Tibial nerve (tissue), 4 donors: ENCODE data around the gene NDST1. TPM values are rescaled to one million over a fixed set of nuclear protein-coding genes. Genes with fewer than 3 reads are reported as not detected.
A peak's percentile ranks its signal among the peaks of the same experiment; 100 is the strongest.

Experiments used
- DNase-seq, 2 donors: peaks; one replicate each; pipeline ENCODE4 v3.0.0-alpha.2; 2019; ENCODE audit warnings: low spot score in 2 of 2
- H3K27ac ChIP-seq, 4 donors: fragments of 200-600 bp; sonication (generic) in 3 of 4; one replicate each; pipeline ENCODE4 v1.5.1; 2017 to 2019; ENCODE audit warnings: mild to moderate bottlenecking in 1 of 4
- H3K27me3 ChIP-seq, 2 donors: fragments of 200-600 bp; sonication (generic) in 1 of 2; one replicate each; pipeline versions ENCODE4 v1.5.1 to v1.6.0; 2017 to 2019
- H3K36me3 ChIP-seq, 3 donors: fragments of 200-600 bp; sonication (generic); one replicate each; pipeline ENCODE4 v1.5.1; 2018 to 2019
- H3K4me1 ChIP-seq, 4 donors: fragments of 200-600 bp; sonication (generic) in 3 of 4; one replicate each; pipeline ENCODE4 v1.5.1; 2017 to 2019
- H3K4me3 ChIP-seq, 4 donors: fragments of 200-600 bp; sonication (generic) in 3 of 4; one replicate each; pipeline ENCODE4 v1.5.1; 2017 to 2019; ENCODE audit warnings: mild to moderate bottlenecking in 1 of 4, moderate library complexity in 1 of 4
- H3K9me3 ChIP-seq, 4 donors: fragments of 200-600 bp; sonication (generic) in 3 of 4; one replicate each; pipeline ENCODE4 v1.5.1; 2017 to 2019
- CTCF ChIP-seq, 5 experiments: fragments of 200-600 bp in 3 of 5; fragments of 450-650 bp in 2 of 5; sonication (generic) in 3 of 5; IDR thresholded peaks; one replicate each; pipeline ENCODE4 v1.5.1; 2016 to 2019; ENCODE audit warnings: antibody characterized with exemption in 5 of 5, mild to moderate bottlenecking in 3 of 5, moderate library complexity in 2 of 5
- EP300 ChIP-seq, 2 donors: sonication (generic); formaldehyde crosslinking; IDR thresholded peaks; one replicate each; pipeline ENCODE4 v1.6.1; 2017; ENCODE audit warnings: antibody characterized with exemption in 2 of 2, mild to moderate bottlenecking in 1 of 2
- POLR2A ChIP-seq, 2 donors: fragments of 450-650 bp; IDR thresholded peaks; one replicate each; pipeline ENCODE4 v1.6.1; 2017; ENCODE audit warnings: antibody characterized with exemption in 2 of 2, mild to moderate bottlenecking in 2 of 2, moderate library complexity in 2 of 2
- WGBS, 2 donors: methylation state at CpG; one replicate each; pipeline ENCODE4 v1.1.5; 2018; 5-methylcytosine and 5-hydroxymethylcytosine counted together
- total RNA-seq, 4 donors: library from RNA; depleted of rRNA; stranded (reverse); fragments of >200 nt; gene quantifications; one replicate each; pipeline ENCODE4 v1.1.0, GENCODE V29; 2016

The NDST1 gene
- total RNA-seq, 4 donors from 2014 or later = 53.2 to 137 (median 104) TPM

- peak in 1 of 2 donors; percentile 59 for DNase-seq
- Histone ChIP-seq H3K27ac (peak overlapping the region; percentile 50 to 91 (median 82)), H3K9me3 (no peaks in the 10 kb centered on the region), H3K4me3 (no peak overlapping the region), H3K27me3 (no peaks in the 10 kb centered on the region), H3K36me3 (no peaks in the 10 kb centered on the region), H3K4me1 (peaks cover 3 to 94% (median 85%) of the 10 kb centered on the region in 4 donors)
- 41 to 42% methylated on average over 6 of the region's 6 CpGs for WGBS, 2 donors
- TF ChIP-seq CTCF (IDR thresholded peaks at IDR 0.05) = no peak
- TF ChIP-seq EP300 (IDR thresholded peaks at IDR 0.05) = peak in 1 of 2 donors; percentile 34
Observed at GRCh38 chr5:150512368-150512747, 4.4 kb downstream of the NDST1 start.

GRCh38 chr5:150513375-150514309 is 5.7 kb downstream of the NDST1 start:
- DNase-seq = no peak
- 86 to 88% methylated on average over 14 to 15 of the region's 15 CpGs for WGBS, 2 donors
- Histone ChIP-seq H3K36me3 (no peaks in the 10 kb centered on the region), H3K4me1 (peaks cover 0 to 94% (median 85%) of the 10 kb centered on the region in 4 donors), H3K4me3 (no peak overlapping the region), H3K9me3 (no peaks in the 10 kb centered on the region), H3K27me3 (no peaks in the 10 kb centered on the region), H3K27ac (peak overlapping the region in 3 of 4 donors; percentile 76 to 91 (median 87))
- no peak for TF ChIP-seq CTCF (IDR thresholded peaks at IDR 0.05)
- TF ChIP-seq POLR2A (IDR thresholded peaks at IDR 0.05) = no peak
- no peak for TF ChIP-seq EP300 (IDR thresholded peaks at IDR 0.05)

GRCh38 chr5:150514708-150515211 is 6.8 kb downstream of the NDST1 start:
- no peak for DNase-seq
- Histone ChIP-seq H3K9me3 (no peaks in the 10 kb centered on the region), H3K27me3 (no peaks in the 10 kb centered on the region), H3K4me1 (peaks cover 0 to 94% (median 86%) of the 10 kb centered on the region in 4 donors), H3K4me3 (no peak overlapping the region), H3K36me3 (no peaks in the 10 kb centered on the region), H3K27ac (peak overlapping the region; percentile 56 to 91 (median 77))
- TF ChIP-seq POLR2A (IDR thresholded peaks at IDR 0.05) = no peak
- TF ChIP-seq CTCF (IDR thresholded peaks at IDR 0.05) = no peak
- TF ChIP-seq EP300 (IDR thresholded peaks at IDR 0.05) = peak in 1 of 2 donors; percentile 12
- WGBS, 2 donors = 20 to 25% methylated on average over 2 to 3 of the region's 3 CpGs

GRCh38 chr5:150515446-150515845 is 7.5 kb downstream of the NDST1 start:
- WGBS, 2 donors = 43 to 46% methylated on average over 6 of the region's 6 CpGs
- peak overlapping the region; percentile 56 to 91 (median 77) for H3K27ac ChIP-seq
- H3K4me3 ChIP-seq = no peak overlapping the region
- TF ChIP-seq EP300 (IDR thresholded peaks at IDR 0.05) = no peak
- no peak for TF ChIP-seq CTCF (IDR thresholded peaks at IDR 0.05)
- TF ChIP-seq POLR2A (IDR thresholded peaks at IDR 0.05) = no peak
- no peaks in the 10 kb centered on the region for H3K9me3 ChIP-seq
- H3K27me3 ChIP-seq = no peaks in the 10 kb centered on the region
- peak in 1 of 2 donors; percentile 69 for DNase-seq
- H3K4me1 ChIP-seq = peaks cover 0 to 93% (median 83%) of the 10 kb centered on the region in 4 donors
- no peaks in the 10 kb centered on the region for H3K36me3 ChIP-seq

GRCh38 chr5:150516011-150516410 is 8.1 kb downstream of the NDST1 start:
- Histone ChIP-seq H3K27me3 (no peaks in the 10 kb centered on the region), H3K36me3 (peaks cover 0 to 4% (median 0%) of the 10 kb centered on the region in 3 donors), H3K9me3 (no peaks in the 10 kb centered on the region), H3K4me1 (peaks cover 0 to 93% (median 80%) of the 10 kb centered on the region in 4 donors), H3K27ac (peak overlapping the region; percentile 56 to 91 (median 77)), H3K4me3 (no peak overlapping the region)
- WGBS, 2 donors = 45 to 53% methylated on average over 5 of the region's 5 CpGs
- TF ChIP-seq CTCF (IDR thresholded peaks at IDR 0.05) (no peak), POLR2A (IDR thresholded peaks at IDR 0.05) (no peak), EP300 (IDR thresholded peaks at IDR 0.05) (no peak)
- DNase-seq = no peak
